Neural progenitor cell (in vitro differentiated cells): ENCODE data around the gene SMIM11. TPM values are rescaled to one million over a fixed set of nuclear protein-coding genes. Genes with fewer than 3 reads are reported as not detected.
A peak's percentile ranks its signal among the peaks of the same experiment; 100 is the strongest.

Experiments
- DNase-seq: peaks from one replicate; pipeline ENCODE4 v3.0.0-alpha.2; 2016; ENCODE audit warnings: low spot score
- H2AFZ ChIP-seq: fragments of 200-600 bp; sonication (generic); replicated peaks from 2 replicates; pipeline ENCODE4 v1.6.1; 2016; ENCODE audit warnings: antibody characterized with exemption
- H3F3A ChIP-seq: fragments of 200-600 bp; sonication (generic); 2 replicates; pipeline ENCODE4 v1.6.1; 2016; ENCODE audit warnings: antibody characterized with exemption, low read depth
- H3K27ac ChIP-seq: fragments of 200-600 bp; sonication (generic); 2 replicates; pipeline ENCODE4 v1.5.1; 2016; ENCODE audit warnings: mild to moderate bottlenecking
- H3K27me3 ChIP-seq: fragments of 200-600 bp; sonication (generic); 2 replicates; pipeline ENCODE4 v1.6.1; 2016; ENCODE audit warnings: mild to moderate bottlenecking, moderate library complexity
- H3K36me3 ChIP-seq: fragments of 200-600 bp; sonication (generic); 2 replicates; pipeline ENCODE4 v1.5.1; 2016
- H3K4me1 ChIP-seq: fragments of 200-600 bp; sonication (generic); 2 replicates; pipeline ENCODE4 v1.6.1; 2016; ENCODE audit warnings: mixed run types
- H3K4me2 ChIP-seq: fragments of 200-600 bp; sonication (generic); 2 replicates; pipeline ENCODE4 v1.6.1; 2016
- H3K4me3 ChIP-seq: fragments of 200-600 bp; sonication (generic); 2 replicates; pipeline ENCODE4 v1.5.1; 2016
- H3K79me2 ChIP-seq: fragments of 200-600 bp; sonication (generic); 2 replicates; pipeline ENCODE4 v1.6.1; 2016; ENCODE audit warnings: low read depth
- H3K9ac ChIP-seq: fragments of 200-600 bp; sonication (generic); 2 replicates; pipeline ENCODE4 v1.6.1; 2016
- H3K9me3 ChIP-seq: fragments of 200-600 bp; sonication (generic); 2 replicates; pipeline ENCODE4 v1.5.1; 2016; ENCODE audit warnings: low read depth
- H4K20me1 ChIP-seq: fragments of 200-600 bp; sonication (generic); 2 replicates; pipeline ENCODE4 v1.6.1; 2016; ENCODE audit warnings: low read depth
- H3K27ac Mint-ChIP-seq: 3 replicates; pipeline ENCODE4 v1.8.0; 2021; ENCODE audit warnings: mixed read lengths
- H3K27me3 Mint-ChIP-seq: 2 replicates; pipeline ENCODE4 v1.8.0; 2022; ENCODE audit warnings: low read depth, mild to moderate bottlenecking, inconsistent platforms, moderate library complexity, mixed read lengths; ENCODE audit not compliant: insufficient read depth
- H3K36me3 Mint-ChIP-seq: 3 replicates; pipeline ENCODE4 v1.8.0; 2021; ENCODE audit warnings: mixed read lengths
- H3K4me1 Mint-ChIP-seq: 3 replicates; pipeline ENCODE4 v1.8.0; 2021; ENCODE audit warnings: mixed read lengths
- H3K4me3 Mint-ChIP-seq: 3 replicates; pipeline ENCODE4 v1.8.0; 2021; ENCODE audit warnings: mild to moderate bottlenecking, moderate library complexity, mixed read lengths
- H3K9me3 Mint-ChIP-seq: 3 replicates; pipeline ENCODE4 v1.8.0; 2020; ENCODE audit warnings: mixed read lengths
- EZH2 ChIP-seq: fragments of 200-600 bp; sonication (generic); IDR thresholded peaks from 2 replicates; pipeline ENCODE4 v1.6.1; 2017; ENCODE audit warnings: antibody characterized with exemption, mild to moderate bottlenecking, moderate library complexity
- EZH2phosphoT487 ChIP-seq: fragments of 200-600 bp; sonication (generic); IDR thresholded peaks from 2 replicates; pipeline ENCODE4 v1.6.1; 2017; ENCODE audit warnings: antibody characterized with exemption
- total RNA-seq: library from RNA; depleted of rRNA; stranded (reverse); fragments of >200 nt; gene quantifications from 2 replicates; pipeline ENCODE4 v1.2.3, GENCODE V29; 2015; ENCODE audit warnings: low replicate concordance
- TF ChIP-seq, protein P1 (sequence below): fragments of 200-600 bp; sonication (generic); IDR thresholded peaks from 2 replicates; pipeline ENCODE4 v1.5.1; 2017; ENCODE audit warnings: antibody characterized with exemption, mild to moderate bottlenecking

Gene SMIM11
- total RNA-seq, 1 donor from 2014 or later, result 4.8 TPM

DNA sequence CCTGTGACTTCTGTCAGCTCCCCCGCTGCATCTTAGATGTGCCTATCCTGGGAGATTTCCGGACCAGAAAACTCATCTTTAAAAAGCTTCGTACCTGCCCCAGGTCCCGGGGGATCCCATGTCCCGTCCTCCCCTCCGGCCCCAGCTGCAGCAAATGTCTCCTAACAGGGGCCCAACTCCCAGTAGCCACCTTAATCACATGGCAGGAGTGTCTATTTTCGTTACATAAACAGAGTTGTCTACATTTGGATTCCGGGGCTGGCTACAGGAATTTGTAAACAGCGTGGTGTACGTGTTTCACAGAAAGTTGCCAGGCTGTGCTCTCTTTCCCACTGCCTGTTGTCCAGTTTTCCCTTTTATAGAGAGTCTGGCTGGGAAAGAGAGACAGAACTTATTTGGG lies 29.4 kb upstream of the SMIM11 start:
- no peak overlapping the region for H3K27ac ChIP-seq
- no peak overlapping the region for H3K4me3 ChIP-seq
- H3K79me2 ChIP-seq, result no peaks in the 10 kb centered on the region
- H3K4me1 Mint-ChIP-seq, result peaks cover 24% of the 10 kb centered on the region
- peaks cover 3% of the 10 kb centered on the region for H3K4me1 ChIP-seq
- no peak overlapping the region for H2AFZ ChIP-seq
- peaks cover 9% of the 10 kb centered on the region for H3K27me3 Mint-ChIP-seq
- H3K36me3 Mint-ChIP-seq, result no peaks in the 10 kb centered on the region
- H3K27me3 ChIP-seq, result no peaks in the 10 kb centered on the region
- no peaks in the 10 kb centered on the region for H3K36me3 ChIP-seq
- no peak for DNase-seq
- no peak overlapping the region for H3K9ac ChIP-seq
- no peak overlapping the region for H3K27ac Mint-ChIP-seq
- no peak overlapping the region for H3K4me3 Mint-ChIP-seq
- H3K4me2 ChIP-seq, result no peak overlapping the region
- H3K9me3 Mint-ChIP-seq, result peaks cover 9% of the 10 kb centered on the region
- H4K20me1 ChIP-seq, result no peaks in the 10 kb centered on the region
- TF ChIP-seq EZH2 (no peak), EZH2phosphoT487 (no peak)
- TF ChIP-seq, protein P1, sequence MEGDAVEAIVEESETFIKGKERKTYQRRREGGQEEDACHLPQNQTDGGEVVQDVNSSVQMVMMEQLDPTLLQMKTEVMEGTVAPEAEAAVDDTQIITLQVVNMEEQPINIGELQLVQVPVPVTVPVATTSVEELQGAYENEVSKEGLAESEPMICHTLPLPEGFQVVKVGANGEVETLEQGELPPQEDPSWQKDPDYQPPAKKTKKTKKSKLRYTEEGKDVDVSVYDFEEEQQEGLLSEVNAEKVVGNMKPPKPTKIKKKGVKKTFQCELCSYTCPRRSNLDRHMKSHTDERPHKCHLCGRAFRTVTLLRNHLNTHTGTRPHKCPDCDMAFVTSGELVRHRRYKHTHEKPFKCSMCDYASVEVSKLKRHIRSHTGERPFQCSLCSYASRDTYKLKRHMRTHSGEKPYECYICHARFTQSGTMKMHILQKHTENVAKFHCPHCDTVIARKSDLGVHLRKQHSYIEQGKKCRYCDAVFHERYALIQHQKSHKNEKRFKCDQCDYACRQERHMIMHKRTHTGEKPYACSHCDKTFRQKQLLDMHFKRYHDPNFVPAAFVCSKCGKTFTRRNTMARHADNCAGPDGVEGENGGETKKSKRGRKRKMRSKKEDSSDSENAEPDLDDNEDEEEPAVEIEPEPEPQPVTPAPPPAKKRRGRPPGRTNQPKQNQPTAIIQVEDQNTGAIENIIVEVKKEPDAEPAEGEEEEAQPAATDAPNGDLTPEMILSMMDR, result no peak
- H3F3A ChIP-seq, result peaks cover 4% of the 10 kb centered on the region
- no peaks in the 10 kb centered on the region for H3K9me3 ChIP-seq

DNA sequence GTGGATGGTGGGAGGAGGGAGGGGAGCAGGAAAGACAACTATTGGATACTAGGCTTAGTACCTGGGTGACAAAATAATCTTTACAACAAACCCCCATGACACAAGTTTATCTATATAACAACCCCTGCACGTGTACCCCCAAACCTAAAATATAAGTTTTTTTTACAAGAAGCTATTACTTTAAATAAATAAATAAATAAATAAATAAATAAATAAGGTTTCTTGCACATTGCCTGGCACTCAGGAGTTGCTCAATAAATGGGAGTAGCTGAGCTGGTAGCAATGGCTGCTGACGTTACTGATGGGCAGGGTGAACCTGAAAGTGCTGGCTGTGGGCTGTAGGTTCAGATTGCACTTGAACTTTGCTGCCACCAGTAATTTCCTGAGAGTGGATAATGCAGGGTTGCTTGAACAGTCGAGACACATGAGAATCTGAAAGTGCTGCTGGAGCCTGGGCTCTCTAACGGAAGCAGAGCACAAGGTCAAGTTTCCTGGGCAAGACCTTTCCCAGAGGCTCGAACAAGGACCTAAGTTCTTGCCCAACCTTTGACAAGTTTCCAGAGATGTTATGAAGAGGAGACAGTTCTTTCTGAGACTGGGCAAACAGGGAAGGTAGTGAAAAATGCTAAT lies 26.3 kb upstream of the SMIM11 start:
- Mint-ChIP-seq H3K27ac (no peak overlapping the region), H3K4me3 (no peak overlapping the region), H3K36me3 (no peaks in the 10 kb centered on the region), H3K4me1 (peaks cover 25% of the 10 kb centered on the region), H3K27me3 (peaks cover 9% of the 10 kb centered on the region), H3K9me3 (peaks cover 5% of the 10 kb centered on the region)
- Histone ChIP-seq H3K27me3 (no peaks in the 10 kb centered on the region), H4K20me1 (no peaks in the 10 kb centered on the region), H3K4me1 (peaks cover 15% of the 10 kb centered on the region), H3K79me2 (no peaks in the 10 kb centered on the region), H2AFZ (no peak overlapping the region), H3K4me2 (no peak overlapping the region), H3F3A (peaks cover 15% of the 10 kb centered on the region), H3K36me3 (no peaks in the 10 kb centered on the region), H3K9me3 (no peaks in the 10 kb centered on the region), H3K9ac (no peak overlapping the region), H3K4me3 (no peak overlapping the region), H3K27ac (no peak overlapping the region)
- no peak for DNase-seq
- TF ChIP-seq EZH2phosphoT487, result no peak
- no peak for TF ChIP-seq EZH2

DNA sequence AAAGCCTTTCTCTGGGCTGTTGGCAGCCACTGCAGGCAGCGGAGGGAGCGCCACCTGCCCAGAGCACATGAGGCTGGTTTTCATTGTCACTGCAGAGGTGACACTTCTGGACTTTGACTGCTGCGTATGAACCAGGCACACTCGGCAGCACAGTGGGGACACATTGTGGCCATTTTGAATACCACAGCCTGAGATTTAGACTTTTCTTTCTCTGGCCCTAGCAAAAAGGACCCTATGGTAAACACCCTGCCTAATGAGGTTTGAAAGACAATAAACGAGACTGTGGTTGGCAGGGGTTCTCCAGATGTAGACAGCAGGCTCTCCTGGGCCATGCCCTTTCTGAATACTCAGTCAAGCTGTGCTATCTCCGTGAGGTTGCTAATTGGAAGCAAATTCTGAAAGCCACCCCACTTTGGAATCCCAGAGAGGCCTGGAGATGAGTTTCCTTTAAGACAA lies 23.5 kb upstream of the SMIM11 start:
- no peaks in the 10 kb centered on the region for H3K36me3 Mint-ChIP-seq
- Histone ChIP-seq H3K27ac (peak overlapping the region; percentile 44), H3K4me2 (no peak overlapping the region), H3K79me2 (no peaks in the 10 kb centered on the region), H3K9ac (no peak overlapping the region), H3K4me1 (peaks cover 15% of the 10 kb centered on the region), H3K9me3 (no peaks in the 10 kb centered on the region), H3K36me3 (no peaks in the 10 kb centered on the region), H3F3A (peaks cover 15% of the 10 kb centered on the region), H3K27me3 (no peaks in the 10 kb centered on the region), H2AFZ (no peak overlapping the region), H4K20me1 (no peaks in the 10 kb centered on the region), H3K4me3 (no peak overlapping the region)
- peaks cover 3% of the 10 kb centered on the region for H3K9me3 Mint-ChIP-seq
- H3K4me3 Mint-ChIP-seq, result no peak overlapping the region
- no peak overlapping the region for H3K27ac Mint-ChIP-seq
- no peak for TF ChIP-seq EZH2
- TF ChIP-seq, protein P1, result peak; percentile 76
- DNase-seq, result peak; percentile 79
- H3K27me3 Mint-ChIP-seq, result peaks cover 2% of the 10 kb centered on the region
- peaks cover 11% of the 10 kb centered on the region for H3K4me1 Mint-ChIP-seq

DNA sequence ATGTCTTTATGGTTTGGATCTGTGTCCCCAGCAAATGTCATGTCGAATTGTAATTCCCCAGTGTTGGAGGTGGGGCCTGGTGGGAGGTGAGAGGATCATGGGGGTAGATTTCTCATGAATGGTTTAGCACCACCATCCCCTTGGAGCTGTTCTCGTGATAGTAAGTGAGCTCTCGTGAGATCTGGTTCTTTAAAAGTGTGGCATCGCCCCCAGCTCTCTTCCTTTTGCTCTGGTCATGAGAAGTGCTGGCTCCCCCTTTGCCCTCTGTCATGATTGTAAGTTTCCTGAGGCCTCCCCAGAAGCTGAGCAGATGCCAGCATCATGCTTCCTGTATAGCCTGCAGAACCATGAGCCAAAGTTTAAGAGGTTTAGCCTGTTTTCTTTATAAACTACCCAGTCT lies 22.8 kb upstream of the SMIM11 start:
- H4K20me1 ChIP-seq, result no peaks in the 10 kb centered on the region
- Mint-ChIP-seq H3K27ac (no peak overlapping the region), H3K36me3 (no peaks in the 10 kb centered on the region), H3K4me1 (peaks cover 7% of the 10 kb centered on the region), H3K9me3 (peaks cover 3% of the 10 kb centered on the region), H3K4me3 (no peak overlapping the region), H3K27me3 (peaks cover 2% of the 10 kb centered on the region)
- H3K4me2 ChIP-seq, result no peak overlapping the region
- no peaks in the 10 kb centered on the region for H3K27me3 ChIP-seq
- peaks cover 14% of the 10 kb centered on the region for H3K4me1 ChIP-seq
- H3K9ac ChIP-seq, result no peak overlapping the region
- H3K79me2 ChIP-seq, result no peaks in the 10 kb centered on the region
- peaks cover 12% of the 10 kb centered on the region for H3F3A ChIP-seq
- H3K9me3 ChIP-seq, result no peaks in the 10 kb centered on the region
- TF ChIP-seq, protein P1, result no peak
- TF ChIP-seq EZH2 (no peak), EZH2phosphoT487 (no peak)
- H3K4me3 ChIP-seq, result no peak overlapping the region
- no peak overlapping the region for H2AFZ ChIP-seq
- H3K36me3 ChIP-seq, result no peaks in the 10 kb centered on the region
- no peak for DNase-seq
- H3K27ac ChIP-seq, result no peak overlapping the region
